GM18909 (cell line): ENCODE measurements around the gene VOPP1.
"Not testable (repeated sequence)": the region's sequence is repeated elsewhere in the genome, so short reads cannot be mapped to it uniquely, and the experiment has no call there.

Experiments
- ATAC-seq: cut with Tn5 transposase; IDR thresholded peaks from one replicate; pipeline ENCODE4 v1.9.1; 2021; ENCODE audit warnings: mild to moderate bottlenecking; ENCODE audit not compliant: unreplicated experiment, poor library complexity

The VOPP1 gene

DNA sequence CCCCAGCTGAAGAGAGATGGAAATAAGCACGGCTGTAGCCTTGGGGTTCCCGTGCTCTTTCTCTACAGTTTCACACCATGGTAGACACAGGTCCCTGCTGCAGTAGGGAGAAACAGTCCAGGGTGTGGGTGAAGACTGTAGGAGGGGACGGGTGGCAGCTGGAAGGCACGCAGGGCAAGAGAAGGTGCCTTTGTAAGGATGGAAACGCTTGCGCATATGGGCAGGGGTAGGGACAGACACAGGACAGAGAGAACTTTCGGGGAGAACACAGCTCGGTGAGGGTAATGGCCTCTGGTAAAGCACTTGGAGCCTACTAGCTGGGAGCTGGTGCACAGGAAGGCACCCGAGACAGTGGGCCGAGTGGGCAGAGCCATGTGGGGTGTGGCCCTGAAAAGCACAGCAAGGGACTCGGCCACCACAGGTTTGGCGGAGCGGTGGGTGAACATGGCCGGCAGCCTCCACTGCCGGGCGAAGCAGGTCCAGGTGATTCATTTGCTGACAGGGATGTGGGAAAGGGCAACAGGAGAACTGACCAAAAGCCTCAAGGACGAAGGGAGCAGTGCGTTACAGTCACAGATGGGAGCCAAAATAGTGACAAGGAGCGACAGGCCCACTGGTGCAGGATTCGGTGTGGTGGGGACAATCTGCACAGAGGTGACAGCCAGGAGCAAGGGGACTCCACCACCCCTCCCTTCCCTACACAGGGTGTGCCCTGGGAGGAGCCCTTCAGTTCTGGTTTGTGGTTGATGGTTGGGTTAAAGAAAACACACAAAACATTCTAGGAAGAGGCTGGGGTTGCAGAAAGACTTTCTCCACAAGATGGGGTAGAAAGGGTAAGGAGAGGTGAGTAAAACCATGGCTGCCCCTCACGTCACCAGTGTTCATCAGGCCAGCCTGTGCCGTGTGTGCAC lies 97.1 kb downstream of the VOPP1 start:
- no peak for ATAC-seq

DNA sequence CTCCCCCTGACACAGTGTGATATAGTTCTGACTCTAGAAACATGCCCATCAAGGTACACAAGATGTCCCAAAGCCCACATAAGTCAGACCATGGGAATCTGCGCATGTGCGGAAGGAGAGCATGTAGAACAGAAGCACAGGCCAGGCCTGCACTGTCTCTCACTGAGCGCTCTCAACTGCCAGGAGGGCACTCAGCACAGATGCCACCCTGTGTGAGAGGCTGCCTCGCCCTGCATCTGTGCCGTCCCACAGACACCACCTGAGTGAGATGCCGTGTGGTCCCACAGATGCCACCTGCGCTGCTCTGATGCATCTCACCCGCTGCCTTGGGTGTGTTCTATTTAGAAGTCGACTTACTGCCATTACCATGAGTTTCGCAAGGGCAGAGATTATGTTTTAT lies 98.4 kb downstream of the VOPP1 start:
- no peak for ATAC-seq

DNA sequence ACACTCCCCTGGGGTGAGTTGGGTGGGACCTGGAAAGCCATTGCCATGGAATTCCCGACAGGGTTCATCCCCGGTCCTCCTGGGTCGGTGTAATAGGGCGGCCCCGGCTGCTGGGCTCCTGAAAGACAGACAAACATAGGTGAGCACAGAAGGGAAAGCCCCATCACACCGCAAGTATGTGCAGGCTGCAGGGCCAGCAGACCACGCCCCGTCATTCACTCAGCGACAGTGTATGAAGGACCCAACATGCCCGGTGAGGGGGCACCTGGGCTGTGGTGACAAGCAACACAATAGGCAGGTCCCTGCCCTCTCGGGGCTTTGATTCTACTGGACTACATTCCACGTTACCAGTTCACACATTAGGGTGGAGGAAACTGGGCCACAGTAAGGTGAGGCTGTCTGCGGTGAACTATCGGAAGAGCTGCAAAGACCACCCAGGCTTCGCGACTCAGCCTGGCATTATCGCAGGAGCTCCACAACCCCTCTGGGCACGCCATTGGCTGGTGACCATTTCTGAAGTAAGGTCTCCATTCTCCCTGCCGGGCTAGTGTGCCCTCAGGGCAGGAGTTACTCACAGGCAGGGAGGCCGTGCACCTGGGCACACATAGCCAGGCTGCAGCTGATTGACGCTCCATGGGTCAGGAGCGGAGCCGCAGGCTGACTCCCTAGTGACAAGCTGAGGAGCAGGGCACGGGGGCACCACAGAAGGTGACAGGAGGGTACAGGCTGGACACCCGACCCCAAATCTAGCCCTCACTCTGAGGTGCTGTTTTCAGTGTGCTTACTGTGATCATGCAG lies 99.2 kb downstream of the VOPP1 start:
- ATAC-seq, result no peak

DNA sequence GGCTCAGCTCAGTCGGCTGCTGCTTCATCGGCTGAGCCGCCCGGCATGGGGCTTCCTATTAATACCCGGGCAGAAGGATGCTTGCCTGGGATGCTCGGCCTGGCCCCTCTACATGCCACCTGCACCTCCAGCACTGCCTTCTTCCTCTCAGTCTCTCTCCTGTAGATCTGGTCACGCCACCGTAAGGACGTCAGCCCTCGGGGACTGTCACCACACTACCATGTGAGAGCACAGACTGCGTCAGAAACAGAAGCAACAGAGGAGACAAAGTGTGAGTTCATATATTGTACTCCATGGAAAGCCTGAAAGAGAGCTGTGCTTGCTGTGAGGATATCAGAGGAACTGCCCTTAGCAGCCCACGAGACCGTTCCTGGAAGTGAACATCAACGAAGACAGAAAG lies 99.9 kb downstream of the VOPP1 start:
- ATAC-seq, result not testable (repeated sequence)

DNA sequence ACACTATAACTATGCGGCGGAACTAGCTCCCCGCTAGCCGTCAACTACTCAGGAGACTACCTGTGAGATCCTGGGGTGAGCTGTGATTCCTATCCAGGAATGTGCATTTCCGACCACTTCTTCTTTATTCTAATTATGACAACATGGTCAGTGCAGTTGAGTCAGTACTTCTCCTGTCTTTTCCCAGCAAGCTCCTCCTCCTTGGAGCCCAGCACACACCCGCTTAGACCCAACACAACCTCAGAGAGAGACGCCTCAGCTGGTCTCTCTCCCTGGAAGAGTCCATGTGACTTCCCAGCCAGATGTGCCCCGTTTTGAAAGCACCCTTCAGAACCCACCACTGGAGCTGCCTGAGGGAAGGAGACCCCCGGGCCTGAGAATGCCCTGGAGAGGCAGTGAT lies 100.7 kb downstream of the VOPP1 start:
- ATAC-seq, result not testable (repeated sequence)

DNA sequence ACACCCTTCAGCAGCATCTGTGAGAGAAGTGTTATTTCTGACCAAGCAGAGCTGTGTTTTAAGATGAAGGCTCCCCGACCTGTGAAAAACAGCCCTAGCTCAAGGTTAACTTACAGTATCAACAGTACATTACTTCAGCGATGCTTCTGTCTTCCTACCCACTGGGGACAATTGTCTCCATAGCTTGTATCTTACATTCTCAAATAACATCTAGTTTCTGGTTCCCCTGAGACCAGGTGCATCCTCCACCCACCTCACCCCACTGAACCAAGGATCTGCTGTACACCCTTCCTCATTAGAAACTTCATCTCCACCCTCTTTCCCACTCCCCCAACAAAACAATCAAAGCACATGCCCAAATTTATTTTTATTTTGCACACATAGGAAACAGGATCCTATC lies 102.0 kb downstream of the VOPP1 start:
- no peak for ATAC-seq

DNA sequence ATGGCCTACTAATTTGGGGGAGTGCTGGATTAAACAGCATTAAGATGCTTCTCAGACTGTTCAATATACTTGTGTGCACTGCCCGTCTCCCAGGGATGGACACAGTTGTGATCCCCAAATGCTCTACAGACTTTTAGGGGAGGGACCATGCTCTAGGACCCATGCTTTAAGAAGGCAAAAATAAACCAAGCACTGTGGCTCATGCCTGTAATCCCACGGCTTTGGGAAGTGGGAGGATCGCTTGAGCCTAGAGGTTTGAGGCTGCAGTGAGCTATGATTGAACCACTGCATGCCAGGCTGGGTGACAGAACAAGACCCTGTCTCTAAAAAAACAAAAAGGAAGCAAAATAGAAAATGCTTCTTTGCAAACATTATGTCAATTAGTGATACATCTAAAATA lies 102.6 kb downstream of the VOPP1 start:
- no peak for ATAC-seq

DNA sequence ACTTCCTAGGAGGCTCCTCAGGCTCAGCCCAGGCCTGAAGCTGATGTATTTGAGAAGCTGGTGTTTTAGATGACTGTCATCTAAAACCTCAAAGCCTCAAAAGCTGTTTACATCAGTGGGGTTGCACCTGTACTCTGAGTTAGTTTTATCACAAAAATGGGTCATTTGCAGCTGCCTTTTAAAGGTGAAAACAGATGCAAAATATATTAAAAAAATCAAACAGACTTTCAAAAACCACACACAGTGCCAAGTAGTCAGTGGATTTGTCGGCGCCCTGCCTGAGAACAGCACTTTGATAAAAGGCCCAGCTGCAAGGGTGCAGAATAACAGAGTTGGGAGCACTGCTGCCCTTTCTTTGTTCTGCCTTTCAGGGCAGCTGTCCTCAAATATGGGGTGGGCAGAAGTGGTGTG lies 103.0 kb downstream of the VOPP1 start:
- ATAC-seq, result no peak

DNA sequence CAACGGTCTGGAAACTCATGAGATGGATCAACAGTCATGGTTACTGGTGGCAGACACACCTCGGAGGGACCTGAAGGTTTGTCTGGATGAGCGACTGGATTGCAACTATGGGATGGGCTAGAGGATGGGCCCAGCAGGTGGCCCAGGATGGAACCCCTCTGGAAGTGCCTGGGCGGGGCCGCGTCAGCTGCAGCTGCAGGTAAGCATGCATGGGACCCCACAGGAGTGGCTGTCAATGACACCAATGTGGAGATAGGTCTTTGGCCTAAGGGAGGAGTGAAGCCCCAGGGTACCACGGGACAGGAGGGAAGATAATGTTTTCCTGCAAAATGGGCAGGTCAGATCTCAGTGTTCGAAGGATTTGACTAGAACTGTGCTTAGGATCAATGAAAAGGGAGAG lies 103.8 kb downstream of the VOPP1 start:
- no peak for ATAC-seq

DNA sequence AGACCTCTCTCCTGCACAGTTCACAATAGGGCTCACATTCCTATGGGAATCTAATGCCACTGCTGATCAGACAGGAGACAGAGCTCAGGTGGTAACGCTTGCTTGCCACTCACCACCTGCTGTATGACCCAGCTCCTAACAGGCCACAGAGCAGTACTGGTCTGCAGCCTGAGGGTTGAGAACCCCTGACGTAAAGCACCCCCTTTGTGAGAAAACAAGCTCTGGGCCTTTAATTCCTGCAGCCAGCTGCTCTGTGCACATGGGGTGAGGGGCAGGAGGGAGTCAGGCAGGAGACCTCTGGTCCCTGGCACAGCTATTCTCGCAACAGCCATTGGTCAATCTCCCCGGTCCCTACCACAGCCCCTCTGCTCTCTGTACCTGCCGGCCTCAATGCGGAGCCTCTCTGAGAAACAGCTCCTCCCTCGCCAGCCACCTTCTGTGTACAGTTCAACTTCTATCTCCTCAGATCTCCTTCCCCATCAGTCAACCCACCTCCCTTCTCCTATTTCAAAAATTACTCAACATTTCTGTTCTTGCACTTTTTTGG lies 105.2 kb downstream of the VOPP1 start:
- ATAC-seq, result no peak

DNA sequence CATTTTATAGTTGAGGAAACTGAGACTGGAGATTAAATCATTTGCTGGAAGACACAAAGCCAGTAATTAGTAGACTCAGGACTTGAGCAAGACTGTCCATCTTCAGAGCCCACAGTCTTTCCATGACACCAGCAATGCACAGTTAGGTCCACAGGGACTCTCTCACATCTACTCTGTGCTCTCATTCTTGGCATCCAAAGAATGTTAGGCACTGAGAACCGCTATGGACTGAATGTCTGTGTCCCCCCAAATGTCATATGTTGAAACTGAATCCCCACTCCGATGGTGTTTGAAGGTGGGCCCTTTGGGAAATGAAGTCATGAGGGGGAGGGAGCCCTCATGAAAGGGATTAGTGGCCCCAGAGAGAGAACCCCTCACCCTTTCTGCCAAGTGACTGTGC lies 106.6 kb downstream of the VOPP1 start:
- no peak for ATAC-seq

DNA sequence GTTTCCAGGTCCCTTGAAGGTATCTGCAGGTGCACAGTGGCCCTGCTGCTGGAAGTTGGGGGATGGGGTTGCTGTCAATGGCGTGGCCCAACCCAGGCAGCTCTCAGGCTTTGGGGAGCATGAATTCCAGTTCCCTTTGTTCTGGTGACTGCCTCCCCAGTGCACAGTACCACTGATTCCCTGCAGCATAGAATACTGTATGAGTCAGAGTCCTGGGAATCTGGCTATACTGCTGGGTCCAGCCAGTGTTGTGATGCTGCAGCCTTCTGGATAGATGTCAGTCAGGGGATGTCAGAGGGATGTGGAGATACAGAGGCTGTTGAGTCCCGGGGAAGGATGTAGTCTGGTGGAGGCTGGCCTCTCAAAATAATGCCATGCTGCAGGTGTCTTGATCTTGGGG lies 107.9 kb downstream of the VOPP1 start:
- no peak for ATAC-seq

DNA sequence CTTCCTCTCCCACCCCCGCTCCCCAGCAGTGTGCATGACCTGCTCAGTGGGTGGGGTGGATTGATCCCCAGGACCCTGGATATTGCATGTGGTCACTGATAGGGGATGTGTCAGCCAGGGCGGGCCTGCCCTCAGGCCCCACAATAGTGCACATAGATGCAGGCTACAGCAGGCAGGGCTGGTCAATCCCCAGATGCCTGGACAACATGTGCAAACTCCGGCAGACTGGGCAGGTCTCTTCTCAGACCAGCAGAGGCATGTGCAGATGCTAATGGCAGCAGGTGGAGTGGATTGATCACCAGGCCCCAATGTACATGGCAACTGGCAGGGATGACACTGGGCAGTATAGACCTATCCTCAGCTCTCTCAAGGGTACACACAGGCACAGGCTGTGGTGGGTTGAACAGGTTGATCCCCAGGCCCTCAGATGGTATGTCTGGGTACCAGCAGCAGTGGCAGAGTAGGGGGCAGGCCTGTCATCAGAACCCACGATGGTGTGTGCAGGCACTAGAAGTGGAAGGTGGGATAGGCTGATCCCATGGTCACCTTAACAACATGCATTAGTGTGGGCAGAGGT lies 108.5 kb downstream of the VOPP1 start:
- no peak for ATAC-seq

DNA sequence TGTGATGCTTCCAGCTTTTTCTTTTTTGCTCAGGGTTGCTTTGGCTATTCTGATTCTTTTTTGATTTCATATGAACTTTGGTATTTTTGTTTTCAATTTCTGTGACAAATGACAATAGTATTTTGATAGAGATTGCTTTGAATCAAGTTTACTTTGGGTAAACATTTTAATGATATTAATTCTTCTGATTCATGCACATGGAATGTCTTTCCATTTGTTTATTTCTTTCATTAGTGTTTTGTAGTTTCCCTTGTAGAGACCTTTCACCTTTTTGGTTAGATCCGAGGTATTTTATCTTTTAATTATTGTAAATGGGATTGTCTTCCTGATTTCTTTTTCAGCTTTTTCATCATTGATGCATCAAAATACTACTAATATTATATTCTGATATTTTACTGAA lies 114.0 kb downstream of the VOPP1 start:
- no peak for ATAC-seq

DNA sequence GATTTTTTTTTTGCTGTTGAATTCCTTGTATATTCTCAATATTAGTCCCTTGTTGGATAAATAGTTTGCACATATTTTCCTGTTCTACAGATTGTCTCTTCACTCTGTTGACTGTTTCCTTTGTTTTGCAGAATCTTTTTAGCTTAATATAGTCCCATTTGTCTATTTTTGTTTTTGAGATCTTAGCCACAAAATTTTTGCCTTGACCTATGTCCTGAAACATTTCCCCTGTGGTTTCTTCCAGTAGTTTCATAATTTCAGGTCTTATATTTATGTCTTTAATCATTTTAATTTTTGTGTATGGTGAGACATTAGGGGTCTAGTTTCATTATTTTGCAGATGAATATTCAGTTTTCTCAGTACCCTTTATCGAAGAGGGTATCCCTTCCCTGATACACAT lies 114.5 kb downstream of the VOPP1 start:
- ATAC-seq, result no peak

DNA sequence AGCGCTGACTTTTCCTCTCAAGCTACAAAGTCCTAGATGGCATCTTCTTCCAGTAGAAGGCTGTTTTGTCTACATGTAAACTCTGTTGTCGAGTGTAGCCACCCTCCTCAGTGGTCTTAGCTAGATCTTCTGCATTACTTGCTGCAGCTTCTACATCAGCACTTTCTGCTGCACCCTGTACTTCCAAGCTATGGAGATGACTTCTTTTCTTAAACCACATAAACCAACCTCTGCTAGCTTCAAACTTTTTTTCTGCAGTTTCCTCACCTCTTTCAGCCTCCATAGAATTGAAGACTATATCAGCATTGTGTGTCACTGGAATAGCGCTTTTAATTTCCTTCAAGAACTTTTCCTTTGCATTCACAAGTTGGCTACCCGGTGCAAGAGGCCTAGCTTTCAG lies 119.3 kb downstream of the VOPP1 start:
- ATAC-seq, result no peak

DNA sequence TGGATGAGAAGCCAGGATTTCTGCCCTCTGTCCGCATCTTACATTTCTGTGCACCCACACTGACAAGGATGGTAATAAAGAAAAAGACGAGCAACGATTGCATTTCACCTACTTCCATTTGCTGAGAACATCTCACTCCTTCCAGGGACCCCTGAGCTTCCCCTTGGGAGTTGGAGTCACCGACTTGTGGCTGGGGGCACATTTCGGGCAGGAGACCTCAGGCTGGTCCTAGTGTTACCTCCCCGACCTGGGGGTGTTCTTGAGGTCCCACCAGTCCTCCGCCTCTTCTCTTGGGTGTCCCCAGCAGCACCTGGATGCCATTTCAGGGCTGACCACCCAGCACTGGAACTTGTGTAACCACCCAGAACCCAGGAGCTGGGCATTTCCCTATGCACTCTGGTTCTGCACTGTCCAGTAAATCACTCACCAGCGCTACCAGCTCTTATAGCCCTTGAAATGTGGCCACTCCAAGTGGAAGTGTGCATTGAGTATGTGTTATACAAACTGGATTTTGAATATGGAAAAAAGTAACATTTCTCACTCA lies 122.2 kb downstream of the VOPP1 start:
- no peak for ATAC-seq

DNA sequence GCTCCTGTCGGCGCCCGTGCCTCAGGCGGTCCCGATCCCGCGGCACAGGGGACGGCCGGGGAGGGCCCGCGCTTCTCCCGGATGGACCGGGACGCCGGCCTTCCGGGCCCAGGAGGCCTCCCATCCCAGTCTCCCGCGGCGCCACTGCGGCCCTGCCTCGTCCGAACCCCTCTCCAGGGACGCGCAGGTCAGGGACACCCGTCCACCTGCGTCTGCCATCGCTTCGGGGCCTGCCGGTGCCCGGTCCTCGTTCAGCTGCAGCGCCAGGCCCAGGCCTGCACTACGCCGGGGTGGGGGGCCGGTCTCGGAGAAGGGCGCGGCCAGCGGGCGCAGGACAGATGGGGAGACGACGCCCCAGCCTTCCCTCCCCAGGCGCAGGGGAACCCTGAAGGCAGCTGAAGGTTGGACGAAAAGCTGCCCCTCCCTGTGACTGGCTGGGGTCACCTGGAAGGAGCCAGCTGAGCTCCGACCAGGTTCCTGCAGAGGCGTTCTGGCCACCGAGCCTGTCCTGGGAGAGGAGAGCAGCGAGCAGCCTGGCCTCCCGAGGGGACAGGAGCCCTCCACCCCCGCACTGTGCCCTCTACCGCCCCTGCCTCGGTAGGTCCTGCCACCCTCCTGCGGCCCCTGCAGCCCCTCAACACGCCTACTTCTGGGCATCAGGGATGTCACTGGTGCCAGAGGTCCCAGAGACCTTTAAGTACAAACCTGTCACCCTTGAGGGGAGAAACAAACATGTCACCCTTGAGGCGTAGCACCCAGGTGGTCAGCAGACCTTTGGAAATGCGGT lies 122.9 kb downstream of the VOPP1 start:
- ATAC-seq, result no peak

DNA sequence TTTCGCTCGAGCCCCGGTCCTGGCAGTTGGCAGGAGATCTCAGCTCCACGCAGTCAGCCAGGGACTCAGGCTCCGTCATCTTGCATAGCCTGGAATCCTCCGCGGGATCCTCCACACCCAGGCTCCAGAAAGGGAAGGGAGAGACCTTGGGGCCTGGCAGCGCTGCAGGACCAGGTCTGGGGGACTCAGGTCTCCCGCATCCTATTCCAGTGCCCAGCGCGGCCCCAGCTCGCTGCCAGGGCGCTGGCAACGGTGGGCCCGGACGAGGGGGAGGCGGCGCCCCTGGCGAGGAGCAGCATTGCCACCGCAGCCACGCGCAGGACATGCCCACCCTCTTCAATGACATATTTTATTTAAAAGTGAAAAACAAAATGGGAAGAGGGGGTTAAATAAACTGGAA lies 123.8 kb downstream of the VOPP1 start:
- ATAC-seq, result no peak

DNA sequence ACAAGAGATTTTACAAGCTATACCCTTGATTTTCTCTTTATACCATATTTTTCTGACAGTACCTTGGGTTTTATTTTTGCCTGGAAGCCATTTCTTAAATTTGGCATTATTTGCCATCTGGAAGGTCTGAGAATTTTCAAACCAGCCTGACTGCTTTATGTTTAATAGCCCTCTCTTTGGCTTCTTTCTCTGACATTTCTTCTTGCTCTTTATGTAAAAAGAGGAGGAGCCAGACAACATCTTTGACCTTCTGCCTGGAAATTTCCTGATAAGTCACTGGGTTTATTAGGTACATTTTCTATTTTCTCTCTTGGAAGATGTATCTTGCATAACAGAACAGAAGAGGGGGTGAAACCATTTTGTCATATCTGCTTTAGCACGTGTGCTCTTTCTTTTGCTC lies 127.5 kb downstream of the VOPP1 start:
- no peak for ATAC-seq
